IPS-15b (cell line): ENCODE results near the gene ETV4.
A peak's percentile ranks its signal among the peaks of the same experiment; 100 is the strongest.

Experiments used
- H3K27me3 ChIP-seq: one replicate; pipeline ENCODE4 v1.6.1; 2013; ENCODE audit warnings: low read length; ENCODE audit not compliant: control insufficient read depth, insufficient read depth
- H3K36me3 ChIP-seq: one replicate; pipeline ENCODE4 v1.6.1; 2013; ENCODE audit warnings: low read length; ENCODE audit not compliant: control insufficient read depth, insufficient read depth
- H3K4me1 ChIP-seq: one replicate; pipeline ENCODE4 v1.6.1; 2013; ENCODE audit warnings: mild to moderate bottlenecking, low read length; ENCODE audit not compliant: control insufficient read depth, insufficient read depth
- H3K4me3 ChIP-seq: one replicate; pipeline ENCODE4 v1.5.1; 2013; ENCODE audit warnings: low read depth, low read length
- H3K9ac ChIP-seq: one replicate; pipeline ENCODE4 v1.6.1; 2013; ENCODE audit warnings: low read depth, mild to moderate bottlenecking, low read length
- H3K9me3 ChIP-seq: one replicate; pipeline ENCODE4 v1.6.1; 2013; ENCODE audit warnings: mild to moderate bottlenecking, low read length; ENCODE audit not compliant: control insufficient read depth, insufficient read depth

Gene ETV4

GRCh38 chr17:43534909-43535308 is 11.2 kb downstream of the ETV4 start:
- Histone ChIP-seq H3K27me3 (no peaks in the 10 kb centered on the region), H3K4me1 (peaks cover 19% of the 10 kb centered on the region), H3K4me3 (no peak overlapping the region), H3K9me3 (no peaks in the 10 kb centered on the region), H3K36me3 (peaks cover 3% of the 10 kb centered on the region), H3K9ac (no peak overlapping the region)

- Histone ChIP-seq H3K27me3 (no peaks in the 10 kb centered on the region), H3K9me3 (no peaks in the 10 kb centered on the region), H3K36me3 (peaks cover 9% of the 10 kb centered on the region), H3K4me3 (no peak overlapping the region), H3K4me1 (peaks cover 25% of the 10 kb centered on the region), H3K9ac (no peak overlapping the region)
These were observed 12.4 kb downstream of the ETV4 start for GRCh38 chr17:43533699-43534098.

GRCh38 chr17:43532581-43532980 is 13.6 kb downstream of the ETV4 start:
- H3K4me1 ChIP-seq: peaks cover 23% of the 10 kb centered on the region
- H3K36me3 ChIP-seq: peaks cover 16% of the 10 kb centered on the region
- no peaks in the 10 kb centered on the region for H3K9me3 ChIP-seq
- H3K27me3 ChIP-seq: no peaks in the 10 kb centered on the region
- no peak overlapping the region for H3K9ac ChIP-seq
- H3K4me3 ChIP-seq: no peak overlapping the region

- H3K4me1 ChIP-seq: peaks cover 23% of the 10 kb centered on the region
- H3K36me3 ChIP-seq: peaks cover 16% of the 10 kb centered on the region
- no peaks in the 10 kb centered on the region for H3K27me3 ChIP-seq
- H3K9me3 ChIP-seq: no peaks in the 10 kb centered on the region
- no peak overlapping the region for H3K9ac ChIP-seq
- H3K4me3 ChIP-seq: no peak overlapping the region
These were observed 14.2 kb downstream of the ETV4 start for GRCh38 chr17:43531955-43532354.

GRCh38 chr17:43531082-43531378 is 15.1 kb downstream of the ETV4 start:
- Histone ChIP-seq H3K4me3 (peak overlapping the region; percentile 22), H3K27me3 (no peaks in the 10 kb centered on the region), H3K9ac (no peak overlapping the region), H3K4me1 (peaks cover 20% of the 10 kb centered on the region), H3K36me3 (peaks cover 16% of the 10 kb centered on the region), H3K9me3 (no peaks in the 10 kb centered on the region)

- H3K27me3 ChIP-seq: no peaks in the 10 kb centered on the region
- H3K36me3 ChIP-seq: peaks cover 16% of the 10 kb centered on the region
- peaks cover 22% of the 10 kb centered on the region for H3K4me1 ChIP-seq
- peak overlapping the region; percentile 62 for H3K4me3 ChIP-seq
- peak overlapping the region; percentile 57 for H3K9ac ChIP-seq
- H3K9me3 ChIP-seq: no peaks in the 10 kb centered on the region
These were observed 15.7 kb downstream of the ETV4 start for GRCh38 chr17:43530288-43531081.

DNA sequence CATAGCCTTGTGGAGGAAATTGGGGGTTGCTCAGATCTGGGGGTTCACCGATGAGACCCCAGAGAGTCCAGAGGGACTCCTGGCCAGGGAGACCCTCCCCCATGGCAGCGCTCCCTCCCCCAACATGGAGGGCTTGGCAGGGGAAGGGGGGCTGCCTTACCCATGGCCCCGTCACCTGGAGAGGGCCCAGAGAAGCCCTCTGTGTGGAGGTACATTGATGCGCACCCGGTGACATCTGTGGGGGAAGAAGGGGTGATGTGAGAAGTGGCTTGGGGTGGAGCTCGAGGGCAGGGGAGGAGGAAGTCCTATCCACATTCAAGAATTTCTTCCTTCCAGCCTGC is 16.2 kb downstream of the ETV4 start:
- no peaks in the 10 kb centered on the region for H3K9me3 ChIP-seq
- peaks cover 20% of the 10 kb centered on the region for H3K36me3 ChIP-seq
- peak overlapping the region; percentile 62 for H3K4me3 ChIP-seq
- H3K9ac ChIP-seq: no peak overlapping the region
- H3K4me1 ChIP-seq: peaks cover 22% of the 10 kb centered on the region
- no peaks in the 10 kb centered on the region for H3K27me3 ChIP-seq

GRCh38 chr17:43528988-43529814 is 16.9 kb downstream of the ETV4 start:
- Histone ChIP-seq H3K4me3 (no peak overlapping the region), H3K27me3 (no peaks in the 10 kb centered on the region), H3K36me3 (peaks cover 27% of the 10 kb centered on the region), H3K9me3 (no peaks in the 10 kb centered on the region), H3K9ac (no peak overlapping the region), H3K4me1 (peaks cover 22% of the 10 kb centered on the region)

DNA sequence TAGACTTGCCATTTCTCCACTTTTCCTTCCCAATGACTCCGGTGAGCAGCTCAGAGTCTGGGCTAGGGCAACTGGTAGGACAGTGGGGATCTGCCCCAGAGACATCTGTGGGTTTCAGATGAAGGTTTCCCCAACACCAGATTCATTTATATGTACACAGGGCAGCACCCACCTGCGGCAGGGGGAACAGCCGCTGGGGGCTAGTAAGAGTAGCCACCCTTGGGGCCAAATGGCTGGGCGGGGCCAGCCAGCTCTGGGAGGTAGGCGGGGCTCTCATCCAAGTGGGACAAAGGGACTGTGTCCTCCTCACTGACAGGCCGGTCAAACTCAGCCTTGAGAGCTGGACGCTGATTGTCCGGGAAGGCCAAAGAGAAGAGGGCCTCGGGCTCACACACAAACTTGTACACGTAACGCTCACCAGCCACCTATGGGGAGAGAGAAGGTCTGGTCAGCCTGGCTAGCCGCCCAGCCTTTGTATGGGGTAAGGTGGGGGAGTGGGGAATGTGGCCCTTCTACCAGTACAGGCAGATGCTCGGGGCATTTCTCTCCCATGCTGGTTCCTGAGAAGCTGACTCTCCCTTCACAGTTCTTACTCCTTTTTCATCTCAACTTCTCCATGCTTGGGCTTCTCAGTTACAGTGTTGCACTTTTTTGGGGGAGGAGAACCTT is 17.7 kb downstream of the ETV4 start:
- H3K27me3 ChIP-seq: no peaks in the 10 kb centered on the region
- no peak overlapping the region for H3K4me3 ChIP-seq
- H3K36me3 ChIP-seq: peaks cover 34% of the 10 kb centered on the region
- no peak overlapping the region for H3K9ac ChIP-seq
- no peaks in the 10 kb centered on the region for H3K9me3 ChIP-seq
- peaks cover 22% of the 10 kb centered on the region for H3K4me1 ChIP-seq

GRCh38 chr17:43526886-43527648 is 19.1 kb downstream of the ETV4 start:
- H3K27me3 ChIP-seq: no peaks in the 10 kb centered on the region
- H3K9me3 ChIP-seq: no peaks in the 10 kb centered on the region
- H3K9ac ChIP-seq: peak overlapping the region; percentile 24
- H3K4me3 ChIP-seq: no peak overlapping the region
- H3K36me3 ChIP-seq: peaks cover 31% of the 10 kb centered on the region
- H3K4me1 ChIP-seq: peaks cover 22% of the 10 kb centered on the region

GRCh38 chr17:43524945-43525575 is 21.1 kb downstream of the ETV4 start:
- Histone ChIP-seq H3K9me3 (no peaks in the 10 kb centered on the region), H3K36me3 (peaks cover 43% of the 10 kb centered on the region), H3K4me1 (peaks cover 15% of the 10 kb centered on the region), H3K27me3 (no peaks in the 10 kb centered on the region), H3K4me3 (no peak overlapping the region), H3K9ac (no peak overlapping the region)
